Left hindlimb (tissue), 1 donor: Measurements from ENCODE around the gene PLBD2.

Experiments
- DNase-seq: peaks from one replicate; pipeline ENCODE4 v3.0.0-alpha.2; 2018

PLBD2 gene

GRCh38 chr12:113371808-113372207 lies 13.4 kb downstream of the PLBD2 start:
- DNase-seq = no peak

- DNase-seq = no peak
Observed at GRCh38 chr12:113372371-113372770, 14.0 kb downstream of the PLBD2 start.

DNA sequence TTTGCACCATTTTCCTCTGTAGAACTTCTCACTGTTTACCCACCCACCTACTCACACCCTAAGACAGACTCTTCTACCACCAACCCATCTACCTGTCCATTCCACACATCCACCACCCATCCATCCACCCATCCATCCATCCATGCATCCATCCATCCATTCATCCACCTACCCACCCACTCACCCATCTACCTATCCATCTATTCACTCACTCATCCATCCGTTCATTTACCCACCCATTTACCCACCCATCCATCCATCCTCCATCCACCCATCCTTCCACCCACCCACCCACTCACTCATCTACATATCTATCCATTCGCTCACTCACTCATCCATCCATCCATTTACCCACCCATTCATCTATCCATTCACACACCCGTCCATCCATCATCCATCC lies 15.1 kb downstream of the PLBD2 start:
- DNase-seq = no peak

GRCh38 chr12:113373969-113374368 lies 15.6 kb downstream of the PLBD2 start:
- DNase-seq = no peak

GRCh38 chr12:113374823-113375428 lies 16.5 kb downstream of the PLBD2 start:
- DNase-seq = no peak

DNA sequence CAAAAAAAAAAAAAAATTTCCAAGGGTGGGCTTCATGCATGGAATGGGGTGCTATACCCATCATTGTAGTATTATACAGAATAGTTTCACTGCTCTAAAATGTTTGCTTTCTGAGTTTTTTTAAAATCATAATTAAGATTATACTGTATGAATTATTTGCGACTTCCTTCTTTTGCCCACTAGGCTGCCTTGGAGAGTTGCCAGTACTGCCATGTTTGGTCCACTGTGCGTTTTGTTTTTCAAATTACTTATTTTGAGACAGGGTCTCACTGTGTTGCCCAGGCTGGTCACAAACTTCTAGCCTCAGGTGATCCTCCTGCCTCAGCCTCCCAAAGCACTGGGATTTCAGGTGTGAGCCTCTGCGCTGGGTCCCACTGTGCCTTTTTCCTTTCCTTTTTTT lies 19.9 kb downstream of the PLBD2 start:
- no peak for DNase-seq

DNA sequence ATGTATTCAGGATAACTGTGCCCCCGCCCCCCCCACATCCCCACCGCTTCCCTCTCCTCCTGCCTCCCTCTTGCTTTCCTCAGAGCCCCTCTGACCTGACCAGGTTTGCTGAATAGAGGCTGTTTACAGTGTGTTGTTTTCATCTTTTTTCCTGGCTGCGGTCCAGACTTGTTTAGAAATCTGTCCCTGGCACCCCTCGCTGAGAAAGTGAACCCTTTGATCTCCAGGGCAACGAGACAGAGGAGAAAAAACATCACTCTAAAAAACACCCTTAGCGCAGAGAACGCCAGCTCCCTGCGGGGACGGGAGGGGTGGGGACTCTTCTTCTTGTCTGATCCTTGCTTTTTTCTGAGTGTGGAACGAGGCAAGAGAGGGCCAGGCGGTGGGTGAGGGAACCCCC lies 22.8 kb downstream of the PLBD2 start:
- DNase-seq = no peak

DNA sequence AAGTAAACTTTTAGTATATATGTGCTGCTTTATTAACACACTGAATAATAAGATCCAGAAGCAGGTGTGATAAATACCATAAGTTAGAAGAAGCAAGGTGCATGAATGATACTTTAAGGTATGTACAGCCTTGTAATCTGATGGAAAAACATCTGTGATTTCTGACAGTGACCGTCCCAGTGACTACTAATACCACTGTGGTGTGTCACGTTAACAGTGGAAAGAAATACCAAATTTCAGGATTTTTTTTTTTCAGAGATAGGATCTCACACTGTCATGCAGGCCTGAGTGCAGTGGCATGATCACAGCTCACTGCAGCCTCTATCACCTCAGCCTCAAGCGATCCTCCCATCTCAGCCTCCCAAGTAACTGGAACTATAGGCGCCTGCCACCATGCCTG lies 23.8 kb downstream of the PLBD2 start:
- DNase-seq = no peak

DNA sequence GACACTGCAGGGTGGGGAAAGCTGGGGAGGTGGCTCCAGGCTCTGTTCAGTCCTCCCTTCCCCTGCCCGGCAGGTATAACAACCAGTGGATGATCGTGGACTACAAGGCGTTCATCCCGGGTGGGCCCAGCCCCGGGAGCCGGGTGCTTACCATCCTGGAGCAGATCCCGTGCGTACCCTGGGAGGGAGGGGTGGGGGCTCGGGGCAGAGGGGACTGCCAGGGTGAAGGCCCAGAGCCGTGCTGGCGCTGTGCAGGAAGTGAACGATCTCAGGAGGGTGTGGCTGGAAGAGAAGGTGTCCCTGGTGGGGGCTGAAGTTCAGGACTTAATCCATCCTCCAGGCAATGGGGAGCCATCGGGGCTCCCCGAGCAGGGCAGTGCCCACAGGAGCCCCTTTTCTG lies 26.4 kb downstream of the PLBD2 start:
- no peak for DNase-seq

GRCh38 chr12:113385282-113385882 lies 27.0 kb downstream of the PLBD2 start:
- no peak for DNase-seq

DNA sequence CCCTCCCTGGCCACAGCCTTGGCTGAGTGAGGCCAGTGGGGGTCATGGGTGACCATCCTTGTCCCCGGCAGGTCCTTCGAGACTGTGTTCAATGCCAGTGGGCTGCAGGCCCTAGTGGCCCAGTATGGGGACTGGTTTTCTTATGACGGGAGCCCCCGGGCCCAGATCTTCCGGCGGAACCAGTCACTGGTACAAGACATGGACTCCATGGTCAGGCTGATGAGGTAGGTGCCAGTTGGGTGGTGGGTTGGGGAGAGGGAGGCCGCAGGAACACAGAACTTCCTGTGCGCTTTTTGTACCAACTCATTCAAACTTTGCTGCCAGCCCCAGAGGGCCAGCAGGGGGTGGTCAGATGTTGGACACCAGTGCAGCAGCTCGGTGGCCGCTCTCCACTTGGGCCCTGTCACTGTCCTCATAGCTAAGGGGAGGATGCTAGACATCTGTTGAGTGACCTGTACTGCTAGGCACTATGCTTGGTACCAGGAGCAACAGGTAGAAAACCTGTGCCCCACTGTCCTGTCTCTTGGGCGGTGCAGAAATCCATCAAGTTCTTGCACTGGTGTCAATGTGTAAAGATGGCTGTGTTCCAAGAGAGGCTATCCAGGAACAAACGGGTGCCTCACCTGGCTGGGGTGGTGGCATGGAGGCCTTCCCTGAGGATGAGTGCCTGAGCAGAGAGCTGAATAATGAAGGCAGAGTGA lies 28.6 kb downstream of the PLBD2 start:
- DNase-seq = no peak

GRCh38 chr12:113387631-113388030 lies 29.2 kb downstream of the PLBD2 start:
- no peak for DNase-seq

- no peak for DNase-seq
Observed at GRCh38 chr12:113388351-113388750, 30.0 kb downstream of the PLBD2 start.

DNA sequence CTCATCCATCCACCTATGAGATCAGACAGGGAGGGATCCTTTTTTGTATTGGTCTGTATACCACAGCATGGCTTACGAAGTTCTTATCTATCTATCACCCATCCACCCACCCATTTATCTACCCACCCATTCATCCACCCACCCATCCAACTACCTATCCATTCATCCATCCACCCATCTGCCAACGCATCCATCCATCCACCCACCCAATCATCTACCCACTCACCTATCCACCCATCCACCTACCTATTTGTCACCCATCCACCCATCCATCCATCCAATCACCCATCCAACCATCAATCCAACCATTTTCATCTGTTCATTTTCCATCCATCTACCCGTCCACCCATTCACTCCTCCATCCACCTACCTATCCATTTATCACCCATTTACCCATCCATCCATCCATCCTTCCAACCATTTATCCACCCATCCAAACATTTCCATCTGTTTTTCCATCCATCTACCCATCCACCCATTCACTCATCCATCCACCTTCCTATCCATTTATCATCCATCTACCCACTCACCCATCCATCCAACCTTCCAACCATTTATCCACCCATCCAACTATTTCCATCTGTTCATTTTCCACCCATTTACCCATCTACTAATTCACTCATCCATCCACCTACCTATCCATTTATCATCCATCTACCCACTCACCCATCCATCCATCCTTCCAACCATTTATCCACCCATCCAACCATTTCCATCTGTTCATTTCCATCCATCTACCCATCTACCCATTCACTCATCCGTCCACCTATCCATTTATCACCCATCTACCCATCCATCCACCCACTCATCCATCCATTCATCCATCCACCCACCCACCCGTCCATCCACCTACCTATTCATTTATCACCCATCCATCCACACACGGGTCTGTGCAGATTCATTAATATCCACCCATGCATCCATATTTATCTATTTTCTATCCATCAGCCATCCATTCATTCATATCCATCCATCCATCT lies 32.0 kb downstream of the PLBD2 start:
- DNase-seq = no peak

DNA sequence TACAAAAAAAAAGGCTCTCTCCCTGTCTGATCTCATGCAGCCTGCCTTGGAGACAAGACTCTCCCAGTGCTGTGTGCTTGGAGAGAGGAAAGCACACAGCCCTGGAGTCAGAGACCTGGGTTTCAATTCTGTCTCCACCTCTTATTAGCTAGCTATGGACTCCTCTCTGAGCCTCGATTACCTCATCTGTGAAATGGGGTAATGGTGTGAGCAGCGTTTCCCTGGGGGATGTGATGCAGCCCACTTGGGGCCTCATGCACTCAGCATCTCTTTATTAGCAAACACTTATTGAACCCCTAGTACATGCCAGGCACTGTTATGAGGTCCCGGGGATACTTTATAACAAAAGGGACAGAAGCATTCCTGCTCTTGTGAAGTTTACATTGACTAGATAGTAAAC lies 32.8 kb downstream of the PLBD2 start:
- DNase-seq = no peak

DNA sequence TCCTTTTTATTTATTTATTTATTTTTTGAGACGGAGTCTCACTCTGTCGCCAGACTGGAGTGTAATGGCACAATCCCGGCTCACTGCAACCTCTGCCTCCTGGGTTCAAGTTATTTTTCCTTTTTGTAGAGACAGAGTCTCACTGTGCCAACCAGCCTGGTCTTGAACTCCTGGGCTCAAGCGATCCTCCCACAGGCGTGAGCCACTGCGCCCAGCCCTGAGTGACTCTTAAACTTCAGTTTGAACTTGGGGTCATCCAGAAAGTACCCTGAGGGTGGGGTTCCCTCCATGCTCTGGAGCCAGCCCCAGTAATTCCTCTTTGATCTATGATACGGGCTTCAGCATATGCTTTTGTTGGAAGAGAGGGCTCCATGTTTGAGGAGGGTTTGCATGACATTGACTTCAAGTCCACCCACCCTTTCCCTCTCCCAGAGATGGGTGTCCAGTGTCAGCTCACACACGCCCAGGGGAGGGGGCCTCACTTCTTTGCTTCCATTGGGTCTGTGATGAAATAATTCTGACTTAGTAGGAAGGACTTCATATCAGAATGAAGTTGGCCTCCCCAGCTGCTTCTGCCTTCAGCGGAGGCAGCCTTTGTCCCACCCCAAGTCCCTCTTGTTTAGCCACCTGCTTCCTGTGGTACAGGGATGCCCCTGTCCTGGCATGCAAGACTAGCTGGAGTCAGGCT lies 33.4 kb downstream of the PLBD2 start:
- DNase-seq = no peak

DNA sequence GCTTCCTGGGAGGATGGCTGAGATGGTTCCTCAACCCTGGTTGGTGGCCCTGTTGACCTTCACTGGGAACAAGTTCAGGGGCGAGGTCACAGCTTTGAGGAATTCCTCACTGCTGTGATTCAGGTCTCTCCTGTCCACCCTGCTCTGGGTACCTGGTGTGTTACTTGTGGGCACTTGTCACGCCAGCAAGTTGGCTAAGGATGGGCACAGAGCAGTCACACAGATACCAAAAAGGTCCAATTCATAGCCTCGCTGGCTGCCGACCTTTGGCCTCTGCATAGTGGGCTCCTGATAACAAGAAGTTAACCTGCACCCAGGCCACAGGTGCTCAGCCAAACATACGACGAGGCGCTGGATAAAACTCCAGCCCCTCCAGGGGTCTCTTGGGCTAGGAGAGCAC lies 34.1 kb downstream of the PLBD2 start:
- no peak for DNase-seq

- no peak for DNase-seq
Observed at GRCh38 chr12:113392988-113393579, 34.7 kb downstream of the PLBD2 start.

GRCh38 chr12:113393749-113394148 lies 35.4 kb downstream of the PLBD2 start:
- no peak for DNase-seq

DNA sequence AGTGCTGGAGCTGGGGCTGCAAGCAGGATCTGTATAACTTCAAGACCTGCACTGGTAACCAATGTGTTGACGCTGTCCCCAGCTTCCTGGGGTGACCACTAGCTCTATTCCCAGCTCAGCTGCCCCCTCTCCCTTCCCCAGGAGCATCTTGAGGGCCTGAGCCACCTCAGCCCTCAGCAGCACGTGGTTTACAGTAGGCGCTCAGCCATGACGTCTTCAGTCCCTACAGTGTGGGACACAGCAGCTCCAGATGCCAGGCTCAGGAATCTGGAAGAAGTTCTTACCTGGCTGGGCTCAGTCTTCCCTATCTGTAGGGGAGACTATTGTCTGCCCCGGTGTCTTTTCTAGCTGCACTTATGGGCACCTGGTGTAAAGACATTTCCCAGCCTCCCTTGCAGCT lies 36.7 kb downstream of the PLBD2 start:
- DNase-seq = no peak

- DNase-seq = no peak
Observed at GRCh38 chr12:113396200-113396599, 37.8 kb downstream of the PLBD2 start.

DNA sequence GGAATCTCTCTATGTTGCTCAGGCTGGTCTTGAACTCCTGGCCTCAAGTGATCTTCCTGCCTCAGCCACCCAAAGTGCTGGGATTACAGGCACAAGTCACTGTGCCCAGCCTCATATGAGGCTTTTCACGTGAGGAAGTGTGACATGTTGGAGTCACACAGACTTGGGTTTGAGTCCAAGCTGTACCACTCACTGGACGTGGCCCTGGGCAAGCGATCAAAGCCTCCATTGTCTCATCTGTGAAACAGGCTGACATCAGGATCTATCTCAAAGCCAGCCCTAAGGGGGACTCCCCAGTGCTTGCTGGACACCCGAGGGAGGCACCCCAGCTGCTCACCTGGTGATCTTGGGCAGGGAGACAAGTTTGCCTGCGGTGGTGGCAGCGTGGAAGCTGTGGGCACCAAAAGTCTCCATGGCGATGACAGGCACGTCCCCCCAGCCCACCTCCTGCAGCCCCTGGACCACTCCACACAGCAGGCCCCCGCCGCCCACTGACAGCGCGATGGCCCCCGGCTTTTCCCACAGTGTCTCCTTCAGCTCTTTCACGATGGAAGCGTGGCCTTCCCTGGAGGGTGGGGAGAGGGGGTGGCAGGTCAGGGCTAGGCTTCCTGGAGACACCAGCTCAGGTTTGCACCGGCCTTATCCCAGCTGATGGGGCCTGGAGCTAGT lies 38.6 kb downstream of the PLBD2 start:
- DNase-seq = no peak
